NK-92 (cell line): ENCODE data around the gene DROSHA.

ENCODE experiments used
- DNase-seq: peaks from one replicate; lab custom pipeline; 2025; ENCODE audit not compliant: unreplicated experiment; lab: John Stamatoyannopoulos, UW

The DROSHA gene

GRCh38 chr5:31469466-31469865 lies 62.4 kb downstream of the DROSHA start:
- no peak for DNase-seq

DNA sequence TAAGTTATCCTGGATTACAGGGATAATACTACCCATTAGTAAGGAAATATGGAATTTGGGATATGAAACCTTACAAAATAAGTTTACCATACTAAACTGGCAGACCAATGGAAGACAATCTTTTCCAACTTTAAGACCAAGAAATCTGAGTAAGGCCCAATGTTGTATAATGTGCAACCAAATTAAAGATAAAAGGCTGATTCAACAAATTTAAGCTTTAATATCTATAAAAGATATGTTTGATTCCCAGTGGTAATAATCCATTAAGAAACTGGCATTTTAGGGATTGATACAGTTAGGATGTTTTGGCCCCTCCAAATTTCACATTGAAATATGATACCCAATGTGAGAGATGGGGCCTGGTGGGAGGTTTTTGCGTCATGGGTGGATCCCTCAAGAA lies 66.6 kb downstream of the DROSHA start:
- DNase-seq, result no peak

DNA sequence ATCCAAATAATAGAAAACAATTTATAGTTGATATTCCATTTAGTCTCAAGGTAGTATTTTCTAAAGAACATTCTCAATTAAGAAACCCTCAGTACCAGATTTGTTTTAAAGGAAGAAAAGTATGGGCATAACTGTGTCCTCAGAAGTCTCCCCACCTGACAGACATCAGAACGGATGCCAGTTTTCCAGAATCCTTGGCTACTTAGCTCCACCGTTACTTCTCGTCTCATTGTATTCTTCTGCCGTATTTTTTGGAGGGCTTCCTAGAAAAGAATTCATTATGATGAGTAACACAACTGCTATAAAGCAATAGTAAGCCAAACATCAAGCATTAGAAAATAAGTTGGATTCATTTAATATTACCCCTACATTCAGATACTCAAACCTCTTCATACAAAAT lies 67.8 kb downstream of the DROSHA start:
- no peak for DNase-seq

DNA sequence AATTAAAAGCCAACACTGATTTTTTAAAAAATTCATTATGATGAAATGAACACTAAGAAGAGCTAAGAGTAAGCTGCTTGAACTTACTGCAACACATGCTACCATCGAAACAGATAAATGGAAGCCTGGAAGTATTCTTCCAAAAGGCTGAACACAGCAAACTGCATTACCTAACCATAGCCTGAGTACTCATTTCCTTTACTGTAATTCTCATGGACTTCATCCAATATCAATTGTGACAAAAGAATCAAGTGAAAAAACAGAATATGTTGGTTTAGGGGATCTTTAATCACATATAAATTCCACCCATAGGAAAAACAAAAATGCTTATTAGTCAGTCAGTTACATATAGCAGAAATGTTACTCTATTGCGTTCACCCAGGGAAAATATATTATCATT lies 68.5 kb downstream of the DROSHA start:
- DNase-seq, result no peak

GRCh38 chr5:31459594-31459993 lies 72.3 kb downstream of the DROSHA start:
- DNase-seq, result no peak

DNA sequence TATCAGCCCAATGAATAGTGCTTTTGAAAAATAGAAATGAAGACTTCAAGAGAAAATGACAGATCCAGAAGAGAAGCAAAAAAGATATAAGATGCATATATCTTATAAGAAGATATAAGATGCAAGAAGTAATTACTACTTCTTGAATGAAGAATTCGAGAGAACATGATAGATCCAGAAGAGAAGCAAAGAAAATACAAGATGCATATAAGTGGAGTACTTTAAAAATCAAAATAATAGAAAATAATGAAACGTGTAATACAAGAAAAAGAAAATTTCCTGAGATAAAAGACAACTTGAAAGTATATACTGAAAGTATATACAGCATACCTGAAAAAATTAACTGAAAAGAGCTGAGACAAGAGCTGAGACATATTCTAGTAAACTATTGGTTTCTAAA lies 76.7 kb downstream of the DROSHA start:
- no peak for DNase-seq

DNA sequence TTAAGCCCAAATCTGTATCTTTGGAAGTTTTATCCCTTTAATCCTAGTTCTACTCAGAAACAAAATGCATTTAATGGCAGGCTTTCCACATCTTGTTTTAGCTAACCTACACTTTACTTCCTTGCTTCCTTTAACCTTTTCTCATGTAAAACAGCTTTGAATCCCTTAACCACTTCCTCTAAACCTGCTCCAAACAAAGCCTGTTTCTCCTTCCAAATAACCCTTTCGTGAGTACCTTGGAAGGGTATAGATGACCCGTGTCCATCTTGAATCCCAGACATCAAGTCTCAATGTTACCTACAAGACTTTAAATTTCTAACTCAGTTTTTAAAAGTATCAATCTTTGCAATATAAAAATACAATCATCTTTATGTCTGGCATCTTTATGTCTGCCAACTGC lies 78.4 kb downstream of the DROSHA start:
- DNase-seq, result no peak

DNA sequence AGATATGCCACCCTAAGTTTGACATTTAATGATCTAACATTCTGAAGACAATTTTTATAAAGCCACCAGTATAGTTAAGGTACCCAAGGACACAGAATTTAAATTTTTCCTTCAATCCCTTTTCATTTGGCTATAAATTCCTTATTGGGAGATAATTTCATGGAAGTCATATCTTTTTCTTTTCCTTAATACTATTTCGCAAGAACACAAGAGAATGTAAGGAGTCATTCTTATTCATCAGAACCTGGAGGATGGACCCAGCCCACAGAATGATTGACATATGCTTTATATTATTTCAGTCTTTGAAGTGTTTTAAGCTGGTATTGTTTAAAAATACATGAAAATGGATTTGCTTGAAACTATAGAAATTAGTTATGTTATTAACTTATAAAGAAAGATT lies 79.6 kb downstream of the DROSHA start:
- DNase-seq, result no peak

GRCh38 chr5:31449962-31450361 lies 81.9 kb downstream of the DROSHA start:
- DNase-seq, result no peak

DNA sequence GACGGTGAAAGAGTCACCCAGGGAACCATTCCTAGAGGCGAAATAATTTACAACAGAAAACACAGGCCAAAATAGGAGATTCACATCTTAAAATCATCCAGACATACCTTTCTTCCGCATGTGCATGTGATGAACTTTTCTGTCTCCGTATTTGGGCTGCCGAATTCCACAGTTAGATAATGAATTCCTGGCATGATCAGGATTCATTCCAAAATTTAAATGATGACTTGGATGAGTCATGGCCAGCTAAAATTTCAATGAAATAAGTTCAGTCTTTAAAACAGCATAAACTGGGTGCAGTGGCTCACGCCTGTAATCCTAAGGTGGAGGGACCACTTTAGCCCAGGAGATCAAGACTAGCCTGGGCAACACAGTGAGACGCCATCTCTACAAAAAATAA lies 82.7 kb downstream of the DROSHA start:
- DNase-seq, result no peak

GRCh38 chr5:31445041-31445600 lies 86.8 kb downstream of the DROSHA start:
- no peak for DNase-seq

- no peak for DNase-seq
Measured at GRCh38 chr5:31443572-31443971, 88.3 kb downstream of the DROSHA start.

GRCh38 chr5:31442058-31442745 lies 89.7 kb downstream of the DROSHA start:
- DNase-seq, result no peak

GRCh38 chr5:31436851-31437250 lies 95.0 kb downstream of the DROSHA start:
- no peak for DNase-seq

- no peak for DNase-seq
Measured at GRCh38 chr5:31435730-31436129, 96.2 kb downstream of the DROSHA start.

GRCh38 chr5:31434898-31435297 lies 97.0 kb downstream of the DROSHA start:
- no peak for DNase-seq

- DNase-seq, result no peak
Measured at GRCh38 chr5:31433229-31433628, 98.7 kb downstream of the DROSHA start.

DNA sequence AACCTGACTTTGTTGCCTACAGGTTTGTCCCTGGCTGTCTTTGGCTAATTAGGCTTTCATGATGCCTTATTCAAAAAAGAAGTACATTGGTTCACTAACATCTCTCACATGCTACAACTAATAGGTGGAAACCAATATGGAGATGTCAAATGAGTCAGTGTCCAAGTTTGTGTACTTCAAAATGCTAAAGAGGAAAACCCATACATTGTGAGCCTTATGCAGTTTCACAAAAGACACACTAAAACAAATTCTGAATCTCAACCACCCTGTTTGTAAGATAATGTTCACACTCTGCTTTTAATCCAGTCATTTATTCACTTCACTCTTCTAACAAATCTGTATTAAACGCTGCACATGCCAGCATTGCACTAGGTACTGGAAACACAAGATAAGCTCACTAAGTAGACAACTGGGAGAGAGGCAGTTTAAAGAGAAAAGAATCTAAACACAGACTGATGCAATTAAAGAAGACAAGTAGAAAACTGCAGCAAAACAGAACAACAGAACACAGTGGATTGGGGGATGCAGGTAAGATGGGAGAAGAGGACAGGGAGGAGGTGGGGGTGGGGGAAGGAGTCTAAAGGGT lies 104.1 kb downstream of the DROSHA start:
- no peak for DNase-seq

DNA sequence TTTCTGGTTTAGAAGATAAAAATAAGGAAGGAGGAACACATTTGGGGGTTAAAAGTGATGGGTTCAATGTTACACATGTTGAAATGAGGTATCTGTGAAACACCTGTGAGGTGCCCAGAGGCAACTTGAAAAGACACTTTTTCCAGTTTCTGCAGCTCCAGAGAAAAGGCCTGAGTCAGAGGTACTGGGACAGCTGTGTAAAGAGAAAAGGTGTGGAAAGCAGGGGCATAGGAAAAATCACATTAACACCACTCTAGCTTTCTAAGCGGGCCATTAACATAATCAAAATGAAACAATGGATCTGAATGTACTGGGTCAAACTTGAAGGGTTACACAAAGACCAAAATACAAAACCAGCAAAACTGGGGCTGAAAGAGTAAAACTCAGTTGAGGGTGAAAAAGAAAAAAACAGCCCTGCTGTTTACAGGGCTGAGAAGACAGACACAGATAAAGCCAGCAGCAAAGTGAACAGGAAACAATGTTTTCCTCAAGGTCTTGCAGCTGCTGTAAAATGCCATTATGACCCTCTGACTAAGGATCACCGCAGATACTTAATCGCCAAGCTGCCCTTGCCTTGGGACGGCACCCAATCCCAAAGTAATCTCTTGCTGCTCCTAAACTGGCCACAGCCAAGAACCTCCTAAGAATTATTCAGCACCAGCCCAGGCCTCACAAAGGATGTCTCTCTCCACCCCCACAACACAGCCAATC lies 104.7 kb downstream of the DROSHA start:
- no peak for DNase-seq

GRCh38 chr5:31421806-31422586 lies 109.9 kb downstream of the DROSHA start:
- DNase-seq, result no peak

DNA sequence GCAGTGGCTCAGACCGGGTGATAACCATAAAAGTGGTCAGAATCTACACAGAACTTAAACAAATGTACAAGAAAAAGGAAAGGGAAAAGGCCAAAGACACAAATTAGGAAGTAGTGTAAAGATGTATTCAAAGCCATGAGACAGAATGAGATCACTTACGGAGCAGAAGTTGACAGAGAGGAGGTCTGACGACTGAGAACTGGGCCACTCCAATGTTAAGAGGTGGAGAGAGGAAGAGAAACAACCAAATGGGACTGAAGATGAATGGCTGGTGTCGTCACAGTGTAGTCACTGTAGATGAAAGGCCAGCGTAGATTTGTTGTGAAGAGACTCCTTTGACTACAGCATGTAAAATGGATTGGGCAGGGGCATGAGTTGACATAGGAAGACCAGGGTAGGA lies 114.4 kb downstream of the DROSHA start:
- DNase-seq, result no peak
